ENCODE measurements around the gene DUX4.
"Not testable (repeated sequence)": the region's sequence is repeated elsewhere in the genome, so short reads cannot be mapped to it uniquely, and the experiment has no call there.

The DUX4 gene

DNA sequence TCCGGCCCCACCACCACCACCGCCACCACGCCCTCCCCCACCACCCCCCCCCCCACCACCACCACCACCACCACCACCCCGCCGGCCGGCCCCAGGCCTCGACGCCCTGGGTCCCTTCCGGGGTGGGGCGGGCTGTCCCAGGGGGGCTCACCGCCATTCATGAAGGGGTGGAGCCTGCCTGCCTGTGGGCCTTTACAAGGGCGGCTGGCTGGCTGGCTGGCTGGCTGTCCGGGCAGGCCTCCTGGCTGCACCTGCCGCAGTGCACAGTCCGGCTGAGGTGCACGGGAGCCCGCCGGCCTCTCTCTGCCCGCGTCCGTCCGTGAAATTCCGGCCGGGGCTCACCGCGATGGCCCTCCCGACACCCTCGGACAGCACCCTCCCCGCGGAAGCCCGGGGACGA, at the start of gene DUX4:
TSS of gene DUX4 (plus strand) at position 347 of the 400 bp plus-strand sequence. CDS start at position 347, 0 bp downstream.
- not testable (repeated sequence) for FAIRE-seq; DNase-seq (ENCODE audit: insufficient read length, low spot score)

- not testable (repeated sequence) for DNase-seq (ENCODE audit: insufficient read length, low spot score); FAIRE-seq
Observed at GRCh38 chr4:190175436-190175835, 1.9 kb downstream of the DUX4 start.

- not testable (repeated sequence) for DNase-seq (ENCODE audit: insufficient read length, low spot score); FAIRE-seq
Observed at GRCh38 chr4:190177727-190178605, 4.4 kb downstream of the DUX4 start.

GRCh38 chr4:190178606-190178990, 5.0 kb downstream of the DUX4 start:
- not testable (repeated sequence) for FAIRE-seq; DNase-seq (ENCODE audit: insufficient read length, low spot score)

- not testable (repeated sequence) for FAIRE-seq; DNase-seq (ENCODE audit: insufficient read length, low spot score)
Observed at GRCh38 chr4:190179030-190179739, 5.6 kb downstream of the DUX4 start.

- not testable (repeated sequence) for DNase-seq (ENCODE audit: insufficient read length, low spot score); FAIRE-seq
Observed at GRCh38 chr4:190179740-190180094, 6.1 kb downstream of the DUX4 start.

- not testable (repeated sequence) for DNase-seq (ENCODE audit: insufficient read length, low spot score); FAIRE-seq
Observed at GRCh38 chr4:190180947-190181346, 7.4 kb downstream of the DUX4 start.

DNA sequence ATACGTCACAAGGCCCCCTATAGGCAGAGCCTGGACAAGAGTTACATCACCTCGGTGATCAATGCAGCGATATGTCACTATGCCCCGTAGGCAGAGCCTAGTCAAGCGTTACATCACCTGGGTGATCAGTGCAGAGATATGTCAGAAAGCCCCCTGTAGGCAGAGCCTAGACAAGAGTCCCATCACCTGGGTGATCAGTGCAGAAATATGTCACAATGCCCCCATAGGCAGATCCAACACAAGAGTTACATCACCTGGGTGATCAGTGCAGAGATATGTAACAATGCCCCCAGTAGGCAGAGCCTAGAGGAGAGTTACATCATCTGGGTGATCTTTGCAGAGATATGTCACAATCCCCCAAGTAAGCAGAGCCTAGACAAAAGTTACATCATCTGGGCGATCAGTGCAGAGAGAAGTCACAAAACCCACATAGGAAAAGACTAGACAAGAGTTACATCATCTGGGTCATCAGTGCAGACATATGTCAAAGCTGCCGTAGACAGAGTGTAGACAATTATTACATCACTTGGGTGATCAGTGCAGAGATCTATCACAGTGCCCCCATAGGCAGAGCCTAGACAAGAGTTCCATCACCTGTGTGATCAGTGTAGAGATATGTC, 8.0 kb downstream of the DUX4 start:
- not testable (repeated sequence) for FAIRE-seq; DNase-seq (ENCODE audit: insufficient read length, low spot score)

GRCh38 chr4:190203510-190203909, 29.9 kb downstream of the DUX4 start:
- not testable (repeated sequence) for FAIRE-seq; DNase-seq (ENCODE audit: insufficient read length, low spot score)

Measured in GM19239 (cell line).